ENCODE data around the gene RNPEP. TPM values are rescaled to one million over a fixed set of nuclear protein-coding genes. Genes with fewer than 3 reads are reported as not detected.

RNPEP gene
- total and polyA plus RNA-seq, 2 of the 8 experiments (the other 6 are each of a cell fraction or from before 2014, with no cell fraction given): 34.1 to 51.1 TPM

- no peak for TF ChIP-seq CHD7 (IDR thresholded peaks at IDR 0.05; ENCODE audit: insufficient replicate concordance, low read length)
- no peak for TF ChIP-seq EZH2 (IDR thresholded peaks at IDR 0.05; ENCODE audit: low read depth, low read length, severe bottlenecking)
- TF ChIP-seq TEAD4 (IDR thresholded peaks at IDR 0.05; ENCODE audit: low read depth, low read length): no peak
- TF ChIP-seq RFX5 (IDR thresholded peaks at IDR 0.05; ENCODE audit: borderline replicate concordance, low read depth, low read length): no peak
- TF ChIP-seq CBX5 (IDR thresholded peaks at IDR 0.05; ENCODE audit: low read depth, low read length): no peak
- no peak for TF ChIP-seq SIN3A (conservative IDR thresholded peaks at IDR 0.05 in 1 of 2, IDR thresholded peaks at IDR 0.05 in 1 of 2; ENCODE audit: low read depth in 1 of 2, low read length in 2 of 2)
- TF ChIP-seq SIRT6 (IDR thresholded peaks at IDR 0.05; ENCODE audit: low read length): no peak
- TF ChIP-seq SRF (IDR thresholded peaks at IDR 0.05; ENCODE audit: low read depth, low read length): no peak
Measured at GRCh38 chr1:202012544-202013478, 30.4 kb downstream of the RNPEP start (continued).
